ENCODE measurements around the gene IZUMO3. TPM values are rescaled to one million over a fixed set of nuclear protein-coding genes. Genes with fewer than 3 reads are reported as not detected.

The IZUMO3 gene
- total RNA-seq, 1 donor from 2014 or later = not detected

DNA sequence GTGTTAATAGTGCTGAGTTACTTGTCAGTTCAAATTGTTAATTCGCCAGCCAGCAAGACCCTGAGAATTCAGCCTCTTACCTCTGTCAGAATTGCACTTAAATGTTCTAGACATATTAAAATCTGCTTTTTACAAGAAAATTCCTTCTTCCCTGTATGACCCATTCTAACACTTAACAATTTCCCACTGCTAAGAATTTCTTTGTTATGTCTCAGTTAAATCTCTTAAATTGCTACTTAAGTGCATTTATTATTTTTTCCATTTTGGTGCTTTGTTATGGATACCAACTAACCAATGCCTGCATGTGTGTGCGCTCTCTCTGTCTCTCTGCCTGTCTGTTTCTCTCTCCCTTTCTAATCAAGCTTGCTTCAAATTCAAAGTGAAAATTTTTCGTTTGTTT is 44.9 kb downstream of the IZUMO3 start:
- DNase-seq = no peak
- TF ChIP-seq, protein P1, sequence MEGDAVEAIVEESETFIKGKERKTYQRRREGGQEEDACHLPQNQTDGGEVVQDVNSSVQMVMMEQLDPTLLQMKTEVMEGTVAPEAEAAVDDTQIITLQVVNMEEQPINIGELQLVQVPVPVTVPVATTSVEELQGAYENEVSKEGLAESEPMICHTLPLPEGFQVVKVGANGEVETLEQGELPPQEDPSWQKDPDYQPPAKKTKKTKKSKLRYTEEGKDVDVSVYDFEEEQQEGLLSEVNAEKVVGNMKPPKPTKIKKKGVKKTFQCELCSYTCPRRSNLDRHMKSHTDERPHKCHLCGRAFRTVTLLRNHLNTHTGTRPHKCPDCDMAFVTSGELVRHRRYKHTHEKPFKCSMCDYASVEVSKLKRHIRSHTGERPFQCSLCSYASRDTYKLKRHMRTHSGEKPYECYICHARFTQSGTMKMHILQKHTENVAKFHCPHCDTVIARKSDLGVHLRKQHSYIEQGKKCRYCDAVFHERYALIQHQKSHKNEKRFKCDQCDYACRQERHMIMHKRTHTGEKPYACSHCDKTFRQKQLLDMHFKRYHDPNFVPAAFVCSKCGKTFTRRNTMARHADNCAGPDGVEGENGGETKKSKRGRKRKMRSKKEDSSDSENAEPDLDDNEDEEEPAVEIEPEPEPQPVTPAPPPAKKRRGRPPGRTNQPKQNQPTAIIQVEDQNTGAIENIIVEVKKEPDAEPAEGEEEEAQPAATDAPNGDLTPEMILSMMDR (IDR thresholded peaks at IDR 0.05; ENCODE audit: borderline replicate concordance) = no peak
- intact Hi-C loops (cut with micrococcal nuclease) = no loop called here
- H3K27me3 ChIP-seq (ENCODE audit: low read depth) = no peaks in the 10 kb centered on the region
- no peaks in the 10 kb centered on the region for H3K36me3 ChIP-seq
- no peaks in the 10 kb centered on the region for H3K9me3 ChIP-seq (replicated peaks)
- no peaks in the 10 kb centered on the region for H3K4me1 ChIP-seq
- H3K27ac ChIP-seq (replicated peaks) = no peak overlapping the region
- no peak overlapping the region for H3K4me3 ChIP-seq

DNA sequence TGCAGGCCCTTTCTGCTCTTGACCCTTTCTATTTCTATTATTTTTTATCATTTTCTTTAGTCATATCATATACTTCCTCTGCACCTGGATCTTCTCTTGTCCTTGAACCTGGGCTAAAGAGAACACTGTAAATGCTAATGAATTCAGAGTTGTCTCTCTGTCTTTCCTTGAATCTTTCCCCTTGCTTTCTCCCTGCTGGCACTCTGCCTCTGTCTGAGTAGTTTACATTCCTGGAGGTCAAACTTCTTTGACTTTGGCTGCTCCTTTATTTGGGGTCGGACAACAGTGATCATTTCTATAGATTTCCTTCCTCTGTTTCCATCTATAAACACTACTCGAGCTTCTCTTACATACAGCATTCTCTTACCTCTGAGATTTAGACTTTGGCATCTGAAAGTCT is 47.1 kb downstream of the IZUMO3 start:
- no peak for DNase-seq
- intact Hi-C loops (cut with micrococcal nuclease) = no loop called here

DNA sequence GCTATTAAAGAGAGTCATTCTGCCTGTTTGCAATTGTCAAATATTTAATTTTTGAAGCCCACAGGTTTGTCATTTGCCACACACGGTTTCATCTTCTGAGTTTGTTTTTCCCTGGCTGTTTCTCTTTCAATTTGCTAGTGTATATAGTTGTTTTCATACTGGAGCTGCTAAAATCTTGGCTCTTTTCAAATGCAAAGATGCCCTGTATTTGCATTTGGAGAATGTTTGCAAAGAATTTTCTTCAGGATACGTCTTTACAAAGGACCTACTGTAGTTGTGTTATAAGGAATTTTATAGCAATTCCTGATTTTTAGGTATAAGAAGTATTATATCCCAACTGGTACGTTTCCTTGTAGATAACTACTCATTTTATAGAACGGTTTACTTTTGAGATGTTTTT is 48.0 kb downstream of the IZUMO3 start:
- DNase-seq = no peak
- no peaks in the 10 kb centered on the region for H3K4me1 ChIP-seq
- no peak overlapping the region for H3K27ac ChIP-seq (replicated peaks)
- no peaks in the 10 kb centered on the region for H3K36me3 ChIP-seq
- no peak overlapping the region for H3K4me3 ChIP-seq
- peaks cover 11% of the 10 kb centered on the region for H3K9me3 ChIP-seq (replicated peaks)
- no peaks in the 10 kb centered on the region for H3K27me3 ChIP-seq (ENCODE audit: low read depth)
- intact Hi-C loops (cut with micrococcal nuclease) = no loop called here
- TF ChIP-seq, protein P1 (IDR thresholded peaks at IDR 0.05; ENCODE audit: borderline replicate concordance) = no peak

More for the DNA sequence above, 47.1 kb downstream of the IZUMO3 start:
- Histone ChIP-seq H3K4me3 (no peak overlapping the region), H3K27me3 (ENCODE audit: low read depth) (no peaks in the 10 kb centered on the region), H3K4me1 (no peaks in the 10 kb centered on the region), H3K9me3 (replicated peaks) (peaks cover 5% of the 10 kb centered on the region), H3K27ac (replicated peaks) (no peak overlapping the region), H3K36me3 (no peaks in the 10 kb centered on the region)
- TF ChIP-seq, protein P1 (IDR thresholded peaks at IDR 0.05; ENCODE audit: borderline replicate concordance) = no peak
